RWPE1 (cell line): ENCODE measurements around the gene MPV17L2.
A peak's percentile ranks its signal among the peaks of the same experiment; 100 is the strongest.

Experiments
- CTCF ChIA-PET: fragments of 350-600 bp; sonication (Branson Sonifier 250); formaldehyde crosslinking; extraction: SDS; loops from one replicate; lab custom pipeline; 2021; lab: Yijun Ruan, JAX
- POLR2A ChIA-PET: fragments of 400-600 bp; formaldehyde crosslinking; extraction: SDS; loops from one replicate; lab custom pipeline; 2020; ENCODE audit warnings: antibody characterized with exemption; ENCODE audit not compliant: low non-redundant PET; lab: Yijun Ruan, JAX
- DNase-seq: peaks from one replicate; pipeline ENCODE4 v3.0.0; 2012; ENCODE audit warnings: low spot score
- H3K27ac ChIP-seq: fragments of 450-650 bp; 2 replicates; pipeline ENCODE4 v1.5.1; 2017
- CTCF ChIP-seq: fragments of 450-650 bp; conservative IDR thresholded peaks from 2 replicates; pipeline ENCODE4 v1.5.1; 2017; ENCODE audit warnings: low read depth, mild to moderate bottlenecking

MPV17L2 gene

GRCh38 chr19:18223860-18224524, 31.0 kb downstream of the MPV17L2 start:
- peak overlapping the region; percentile 60 for H3K27ac ChIP-seq
- DNase-seq = peak; percentile 55
- TF ChIP-seq CTCF = no peak
- ChIA-PET POLR2A (interaction anchor here (0.5 kb wide), 1 partner anchor 98 kb away, joined by 4 read pairs; no protein-coding TSS in a partner anchor), CTCF (interaction anchor here (0.6 to 0.7 kb wide), 2 partner anchors 9 to 125 kb away, joined by 3 read pairs; no protein-coding TSS in a partner anchor)

GRCh38 chr19:18224525-18225354, 31.7 kb downstream of the MPV17L2 start:
- peak overlapping the region; percentile 60 for H3K27ac ChIP-seq
- CTCF ChIA-PET = interaction anchor here (0.7 kb wide), 1 partner anchor 8 kb away, joined by 3 read pairs; no protein-coding TSS in a partner anchor
- no peak for TF ChIP-seq CTCF
- peak; percentile 98 for DNase-seq
- POLR2A ChIA-PET = interaction anchor here (0.5 kb wide), 1 partner anchor 98 kb away, joined by 4 read pairs; no protein-coding TSS in a partner anchor

- no peak for TF ChIP-seq CTCF
- ChIA-PET CTCF (no interaction called here), POLR2A (no interaction called here)
- no peak for DNase-seq
- H3K27ac ChIP-seq = no peak overlapping the region
Observed at GRCh38 chr19:18225355-18225701, 32.3 kb downstream of the MPV17L2 start.

GRCh38 chr19:18225702-18226468, 32.9 kb downstream of the MPV17L2 start, which contains the start of gene PDE4C:
Gene PDE4C, minus strand, starts transcription at chr19:18226438. Its CDS starts 23 bp downstream, at chr19:18226415.
- ChIA-PET POLR2A (no interaction called here), CTCF (no interaction called here)
- H3K27ac ChIP-seq = no peak within 1 kb of the TSS
- TF ChIP-seq CTCF = no peak
- no peak for DNase-seq

GRCh38 chr19:18226956-18227780, 34.1 kb downstream of the MPV17L2 start:
- CTCF ChIA-PET = no interaction called here
- H3K27ac ChIP-seq = no peak overlapping the region
- POLR2A ChIA-PET = no interaction called here
- TF ChIP-seq CTCF = no peak
- no peak for DNase-seq
